Measurements from ENCODE around the gene PROCA1.
"Not testable (repeated sequence)": the region's sequence is repeated elsewhere in the genome, so short reads cannot be mapped to it uniquely, and the experiment has no call there.

PROCA1 gene

GRCh38 chr17:28744104-28744971 is 32.6 kb upstream of the PROCA1 start:
- DNase-seq, result peak; percentile 35 to 75 (median 52)

GRCh38 chr17:28743243-28744103 is 31.8 kb upstream of the PROCA1 start, which contains the start of gene TRAF4:
TSS of gene TRAF4 (plus strand) at chr17:28744011. CDS start at chr17:28744113, 102 bp downstream.
- peak; percentile 88 to 97 (median 92) for DNase-seq

- peak; percentile 69 to 73 (median 73) for DNase-seq
Observed at GRCh38 chr17:28741358-28742349, 30.0 kb upstream of the PROCA1 start.

- no peak for DNase-seq
Observed at GRCh38 chr17:28740406-28741357, 29.0 kb upstream of the PROCA1 start.

- DNase-seq, result no peak
Observed at GRCh38 chr17:28738680-28739384, 27.1 kb upstream of the PROCA1 start.

- DNase-seq, result no peak
Observed at GRCh38 chr17:28737770-28738679, 26.3 kb upstream of the PROCA1 start.

GRCh38 chr17:28737316-28737715 is 25.6 kb upstream of the PROCA1 start:
- DNase-seq, result no peak

- DNase-seq, result not testable (repeated sequence)
Observed at GRCh38 chr17:28735913-28736769, 24.5 kb upstream of the PROCA1 start.

- DNase-seq, result no peak
Observed at GRCh38 chr17:28735242-28735722, 23.6 kb upstream of the PROCA1 start.

GRCh38 chr17:28734712-28735241 is 23.1 kb upstream of the PROCA1 start:
- no peak for DNase-seq

GRCh38 chr17:28733346-28733745 is 21.7 kb upstream of the PROCA1 start:
- DNase-seq, result no peak

- DNase-seq, result no peak
Observed at GRCh38 chr17:28729950-28730330, 18.3 kb upstream of the PROCA1 start.

GRCh38 chr17:28728364-28729200 is 16.9 kb upstream of the PROCA1 start, which contains the start of gene NEK8:
TSS of gene NEK8 (plus strand) at chr17:28728788. CDS start at chr17:28728814, 26 bp downstream.
- peak; percentile 97 to 99 (median 98) for DNase-seq

- DNase-seq, result peak; percentile 95 to 96 (median 95)
Observed at GRCh38 chr17:28726627-28727491, 15.2 kb upstream of the PROCA1 start.

- DNase-seq, result peak; percentile 77 to 89 (median 85)
Observed at GRCh38 chr17:28726226-28726626, 14.5 kb upstream of the PROCA1 start, which contains the start of gene TLCD1. TSS of gene TLCD1 (minus strand) at chr17:28726233. CDS start at chr17:28726097, 136 bp downstream.
